Bladder microvascular endothelial cell (primary cell): Measurements from ENCODE around the gene PKP2. TPM values are rescaled to one million over a fixed set of nuclear protein-coding genes. Genes with fewer than 3 reads are reported as not detected.

ENCODE experiments used
- total RNA-seq: library from RNA; depleted of rRNA; stranded (reverse); fragments of >200 nt; gene quantifications from 2 replicates; pipeline ENCODE4 v1.2.3, GENCODE V29; 2014

The PKP2 gene
- 0.32 and 40.6 TPM in 2 replicates for total RNA-seq

GRCh38 chr12:32896432-32897280, at the start of gene PKP2:
Gene PKP2 (minus strand): TSS chr12:32896777. CDS start chr12:32896731, 46 bp downstream.

GRCh38 chr12:32755654-32756475, 140.7 kb downstream of the PKP2 start, which contains the start of gene YARS2:
Gene YARS2 (minus strand): TSS chr12:32755897. CDS start chr12:32755874, 23 bp downstream.

Other genes starting within 250 kb of the PKP2 start
- gene DNM1L, start 217.5 kb downstream of the PKP2 start, total RNA-seq: 65.6 and 115 TPM in 2 replicates
- 30.1 and 42.0 TPM in 2 replicates for gene YARS2, start 140.9 kb downstream of the PKP2 start, total RNA-seq